ENCODE results near the gene FGFR2.

Gene FGFR2

DNA sequence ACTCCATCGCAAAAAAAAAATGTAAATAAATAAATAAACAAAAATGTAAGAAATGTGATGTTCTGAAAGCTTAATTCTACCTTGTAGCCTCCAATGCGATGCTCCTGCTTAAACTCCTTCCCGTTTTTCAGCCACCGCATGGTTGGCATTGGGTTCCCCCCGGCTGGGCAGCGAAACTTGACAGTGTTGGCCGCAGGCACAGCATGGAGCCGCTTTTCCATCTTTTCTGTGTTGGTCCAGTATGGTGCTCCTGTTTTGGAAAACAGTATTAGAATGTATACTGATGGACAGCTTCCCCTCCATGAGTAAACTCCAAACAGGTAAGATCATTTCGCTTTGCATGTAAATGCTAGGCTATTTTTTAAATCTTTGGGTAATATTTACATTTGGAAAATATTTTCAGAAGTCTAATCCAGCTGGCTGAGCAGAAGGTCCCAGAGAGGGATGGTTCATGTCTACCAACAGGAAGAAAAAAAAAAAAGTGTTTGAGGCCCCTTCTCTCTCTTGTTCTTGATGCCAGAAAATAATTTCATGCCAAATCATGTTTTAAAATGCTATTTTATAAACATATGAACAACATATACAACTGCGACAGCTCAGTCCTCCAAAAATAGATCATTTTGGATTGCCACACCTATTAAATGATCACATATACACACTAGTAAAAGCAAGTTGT, 46.9 kb downstream of the FGFR2 start:
- no peak for DNase-seq

DNA sequence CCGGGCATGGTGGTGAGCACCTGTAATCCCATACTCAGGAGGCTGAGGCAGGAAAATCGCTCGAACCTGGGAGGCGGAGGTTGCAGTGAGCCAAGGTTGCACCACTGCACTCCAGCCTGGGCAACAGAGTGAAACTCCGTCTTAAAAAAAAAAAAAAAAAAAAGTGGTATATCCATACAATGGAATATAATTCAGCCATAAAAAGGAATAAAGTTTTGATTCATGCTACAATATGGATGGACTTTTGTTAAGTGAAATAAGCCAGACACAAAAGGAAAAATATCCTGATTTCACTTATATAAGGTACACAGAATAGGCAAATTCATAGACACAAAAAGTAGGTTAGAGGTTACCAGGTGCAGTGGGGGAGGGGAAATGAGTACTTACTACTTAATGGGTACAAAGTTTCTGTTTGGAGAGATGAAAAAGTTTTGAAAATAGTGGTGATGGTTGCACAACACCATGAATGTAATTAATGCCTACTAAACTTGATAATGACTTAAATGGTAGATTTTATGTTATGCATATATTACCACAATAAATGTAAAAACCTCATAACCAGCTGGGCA, 53.9 kb downstream of the FGFR2 start:
- no peak for DNase-seq

GRCh38 chr10:121543545-121543944, 54.7 kb downstream of the FGFR2 start:
- DNase-seq = no peak

DNA sequence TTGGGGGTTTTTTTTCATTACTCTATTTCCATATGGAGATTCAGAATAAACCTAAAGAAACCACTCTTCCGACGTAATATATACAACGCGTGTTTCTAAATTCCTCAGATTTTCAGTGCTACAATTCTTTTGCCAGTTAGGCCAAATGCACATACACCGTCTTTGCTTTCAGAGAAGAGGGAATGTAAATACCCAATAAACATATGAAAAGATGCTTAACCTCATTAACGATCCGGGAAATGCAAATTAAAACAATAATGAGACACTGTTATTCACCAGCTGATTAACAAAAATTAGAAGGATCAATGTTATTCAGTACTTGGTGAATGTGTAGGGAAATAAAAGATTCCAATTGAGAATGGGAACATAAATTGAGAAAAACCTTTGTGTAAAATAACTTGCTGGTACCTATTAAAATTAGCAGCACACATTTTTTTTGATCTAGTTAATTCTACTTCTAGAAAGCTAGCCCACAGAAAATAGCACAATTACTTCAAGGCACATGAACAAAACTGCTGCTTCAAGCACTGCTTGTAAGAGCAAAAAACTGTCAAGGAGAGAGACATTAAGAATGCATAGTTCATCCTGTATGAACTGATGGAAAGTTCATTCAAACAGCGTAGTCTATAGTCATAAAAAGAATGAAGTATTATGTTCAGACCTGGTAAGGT, 56.7 kb downstream of the FGFR2 start:
- DNase-seq = no peak

DNA sequence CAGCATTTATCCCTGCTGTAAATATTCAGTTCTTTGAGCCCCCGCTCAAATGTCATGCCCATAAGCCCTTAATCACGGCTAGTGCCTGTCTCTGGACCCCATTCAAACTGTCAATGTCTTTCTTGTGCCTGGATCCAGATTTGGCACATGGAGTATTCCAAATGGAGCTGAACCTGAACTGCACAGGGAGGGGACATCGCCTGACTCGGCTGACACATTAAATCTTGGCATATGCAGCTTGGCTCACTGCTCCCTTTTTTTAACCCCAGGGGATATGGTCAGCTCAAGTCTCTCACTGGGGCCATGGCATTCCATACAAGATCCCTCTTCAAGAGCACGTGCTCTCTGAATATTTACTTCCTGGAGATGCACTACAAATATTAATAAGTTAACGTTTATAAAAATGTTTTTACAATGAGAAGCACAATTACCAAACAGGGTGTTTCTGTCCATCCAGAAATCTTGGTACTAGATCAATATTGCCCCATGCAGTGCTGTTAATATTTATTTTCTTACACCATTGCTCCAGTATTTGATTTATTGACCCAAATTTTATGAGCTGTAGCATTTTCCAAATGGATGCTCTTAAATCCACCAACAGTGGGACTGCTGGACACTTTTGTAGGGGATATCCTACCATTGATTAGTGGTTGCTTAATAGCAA, 57.4 kb downstream of the FGFR2 start:
- no peak for DNase-seq

GRCh38 chr10:121539786-121540185, 58.5 kb downstream of the FGFR2 start:
- DNase-seq = no peak

GRCh38 chr10:121536310-121536913, 61.8 kb downstream of the FGFR2 start:
- no peak for DNase-seq

DNA sequence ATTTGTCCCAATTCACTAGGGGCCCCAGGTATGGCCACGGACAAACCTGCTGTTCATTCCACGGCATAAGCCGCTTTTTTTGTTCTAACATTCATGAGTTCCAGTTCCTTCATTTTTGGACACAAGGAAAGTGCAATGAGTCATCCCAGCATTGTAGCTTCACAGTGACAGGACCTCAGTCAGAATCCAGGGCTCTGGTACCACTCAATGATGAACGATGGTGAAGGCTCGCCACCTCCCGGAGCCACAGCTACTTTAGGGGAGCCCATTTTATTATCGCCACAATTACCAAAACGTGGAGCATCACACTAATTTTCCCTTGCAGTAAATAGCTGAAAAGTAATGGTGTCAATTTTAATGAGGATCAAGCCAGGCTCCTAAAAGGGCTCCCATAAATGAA, 62.9 kb downstream of the FGFR2 start:
- no peak for DNase-seq

DNA sequence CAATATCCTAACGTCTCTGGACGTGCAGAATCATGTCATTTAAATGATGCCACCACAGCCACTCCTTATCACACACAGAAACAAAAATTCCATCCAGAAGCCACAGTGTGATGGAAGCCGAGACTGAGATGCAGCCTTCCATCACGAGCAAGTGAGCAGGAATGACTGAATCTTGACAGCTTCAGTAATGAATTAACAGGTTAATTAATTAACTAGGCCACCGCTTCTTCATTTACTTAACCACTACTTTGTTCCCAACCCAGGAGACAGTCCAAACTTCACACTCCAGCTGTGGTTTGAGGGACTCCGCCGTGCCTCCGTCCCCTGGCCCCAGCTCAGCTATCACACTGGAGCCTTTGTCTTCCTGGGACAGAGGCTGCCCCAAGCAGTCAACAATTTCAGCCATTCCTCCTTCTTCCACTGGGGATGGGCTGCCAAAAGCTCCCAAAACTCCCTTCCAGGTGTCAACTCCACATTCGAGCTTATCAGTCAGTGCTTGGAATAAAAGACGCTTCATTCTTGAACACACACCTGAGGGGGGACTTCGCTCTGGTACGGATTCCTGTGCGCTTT, 65.9 kb downstream of the FGFR2 start:
- no peak for DNase-seq

DNA sequence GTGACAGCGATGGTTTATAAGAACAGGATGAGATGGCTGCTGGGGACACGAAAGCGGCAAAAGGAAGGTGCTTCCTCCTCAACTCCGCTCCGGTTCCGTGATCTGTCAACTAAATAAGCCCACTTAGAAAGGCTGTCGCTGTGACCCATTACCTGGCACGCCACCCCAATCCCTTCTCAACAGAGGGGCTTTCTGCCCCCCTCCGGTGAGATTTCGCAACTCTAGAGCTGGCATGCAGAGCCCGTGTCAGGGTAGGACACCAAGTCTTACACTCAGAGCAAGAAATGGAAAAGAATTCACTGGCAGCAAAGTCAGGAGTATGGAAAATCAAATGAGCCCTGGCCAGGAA, 66.4 kb downstream of the FGFR2 start:
- no peak for DNase-seq

DNA sequence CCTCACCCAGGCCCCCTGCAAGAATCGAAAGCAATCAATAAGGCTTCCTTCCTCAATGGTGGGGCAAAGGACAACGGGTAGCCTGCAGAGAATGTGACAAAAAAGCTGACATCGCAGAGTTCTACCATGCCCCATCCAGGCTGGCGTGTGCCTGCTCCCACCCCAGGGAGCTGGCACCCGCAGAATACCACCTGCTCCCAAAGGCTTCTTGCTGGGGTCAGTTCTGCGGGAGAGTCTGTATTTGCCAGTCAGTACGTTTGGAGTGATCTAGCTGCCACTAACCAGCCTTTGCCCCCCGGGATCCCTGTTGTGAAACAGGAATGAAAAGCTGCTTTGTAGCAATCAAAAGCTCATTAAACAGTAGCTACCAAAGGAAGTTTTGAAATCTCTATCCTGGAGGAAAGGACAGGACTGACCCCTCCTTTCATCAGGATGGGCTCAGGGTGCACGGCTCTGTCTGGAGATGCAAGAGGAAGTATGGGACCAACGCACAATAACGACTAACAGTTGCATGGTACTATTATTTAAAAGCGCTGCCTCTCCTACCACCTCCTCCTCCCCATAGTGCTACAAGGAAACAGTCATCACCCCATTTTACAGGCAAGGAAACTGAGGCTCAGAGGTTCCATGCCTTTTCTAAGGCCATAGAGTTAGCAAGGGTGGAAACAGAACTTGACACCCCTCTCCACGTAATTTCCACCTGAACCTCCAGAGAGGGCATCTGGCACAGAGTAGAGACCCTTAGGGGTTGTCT, 67.0 kb downstream of the FGFR2 start:
- DNase-seq = no peak

GRCh38 chr10:121530481-121531075, 67.7 kb downstream of the FGFR2 start:
- DNase-seq = no peak

DNA sequence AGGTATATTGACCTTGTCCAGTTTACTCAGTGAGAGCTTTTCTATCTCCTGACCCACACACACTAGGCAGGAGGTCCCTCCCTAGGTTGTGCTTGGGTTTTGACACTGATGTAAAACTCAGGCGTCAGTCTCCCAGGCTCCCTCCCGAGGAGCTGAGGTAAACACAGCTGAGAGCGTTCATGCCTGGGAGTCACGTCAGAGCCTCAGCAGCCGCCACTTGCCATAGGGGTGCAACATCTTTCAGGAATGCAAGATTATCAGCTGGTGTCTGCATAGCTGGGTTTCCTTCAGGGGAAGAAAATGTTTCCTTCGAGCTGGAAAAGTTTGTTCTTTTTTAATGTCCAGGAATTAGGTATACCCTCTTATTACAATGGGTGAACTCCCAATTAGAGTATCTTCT, 70.6 kb downstream of the FGFR2 start:
- no peak for DNase-seq

DNA sequence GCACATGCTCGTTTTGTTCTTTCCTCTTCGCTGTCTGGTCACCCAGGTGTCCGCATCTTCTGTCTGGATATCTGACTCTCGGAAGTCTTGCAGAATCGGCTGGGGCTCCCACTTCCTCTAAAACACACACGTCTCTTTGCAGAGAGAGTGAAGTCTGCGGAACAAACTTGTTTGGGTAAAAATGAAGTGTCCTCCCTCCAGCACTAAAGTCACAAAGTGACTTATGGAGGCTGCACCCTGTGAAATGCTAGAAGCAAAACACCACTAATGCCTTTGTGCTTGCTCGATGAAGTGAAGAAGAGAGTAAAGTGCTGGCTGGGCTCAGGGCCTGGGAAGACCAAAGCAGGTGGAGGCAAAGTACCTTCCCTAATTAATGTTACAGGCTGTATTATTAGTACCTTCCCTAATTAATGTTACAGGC, 71.4 kb downstream of the FGFR2 start:
- no peak for DNase-seq

DNA sequence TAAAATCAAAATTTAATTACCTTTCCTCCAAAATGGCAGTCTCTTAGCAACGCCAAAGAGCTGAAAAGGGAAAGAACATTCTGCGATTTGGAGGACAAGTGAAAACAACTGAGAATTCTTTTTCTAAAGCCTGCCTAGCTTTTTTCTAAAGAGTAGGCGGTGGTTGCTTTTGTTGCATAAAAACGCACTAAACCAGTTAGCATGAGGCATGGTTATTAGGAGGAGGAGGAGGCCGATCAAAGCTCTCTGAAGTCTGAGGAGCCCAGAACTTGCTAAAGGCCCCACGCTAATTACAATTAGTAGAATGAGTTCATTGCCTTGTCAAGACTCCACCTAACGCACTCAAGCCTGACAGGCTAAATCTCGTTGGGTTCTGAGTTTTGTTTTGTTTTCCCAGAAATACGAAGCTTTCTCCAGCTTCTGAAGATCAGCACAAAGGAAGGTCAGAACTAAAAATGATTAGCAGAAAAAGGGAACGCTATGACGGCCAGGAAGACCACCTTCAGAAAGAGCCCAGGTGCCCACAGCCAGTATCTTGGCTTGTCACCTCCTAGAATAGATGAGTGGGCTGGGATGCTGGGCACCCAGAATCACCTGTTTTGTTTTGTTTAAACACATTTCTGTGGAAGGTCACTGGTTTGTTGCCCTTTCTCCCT, 72.0 kb downstream of the FGFR2 start:
- DNase-seq = no peak

DNA sequence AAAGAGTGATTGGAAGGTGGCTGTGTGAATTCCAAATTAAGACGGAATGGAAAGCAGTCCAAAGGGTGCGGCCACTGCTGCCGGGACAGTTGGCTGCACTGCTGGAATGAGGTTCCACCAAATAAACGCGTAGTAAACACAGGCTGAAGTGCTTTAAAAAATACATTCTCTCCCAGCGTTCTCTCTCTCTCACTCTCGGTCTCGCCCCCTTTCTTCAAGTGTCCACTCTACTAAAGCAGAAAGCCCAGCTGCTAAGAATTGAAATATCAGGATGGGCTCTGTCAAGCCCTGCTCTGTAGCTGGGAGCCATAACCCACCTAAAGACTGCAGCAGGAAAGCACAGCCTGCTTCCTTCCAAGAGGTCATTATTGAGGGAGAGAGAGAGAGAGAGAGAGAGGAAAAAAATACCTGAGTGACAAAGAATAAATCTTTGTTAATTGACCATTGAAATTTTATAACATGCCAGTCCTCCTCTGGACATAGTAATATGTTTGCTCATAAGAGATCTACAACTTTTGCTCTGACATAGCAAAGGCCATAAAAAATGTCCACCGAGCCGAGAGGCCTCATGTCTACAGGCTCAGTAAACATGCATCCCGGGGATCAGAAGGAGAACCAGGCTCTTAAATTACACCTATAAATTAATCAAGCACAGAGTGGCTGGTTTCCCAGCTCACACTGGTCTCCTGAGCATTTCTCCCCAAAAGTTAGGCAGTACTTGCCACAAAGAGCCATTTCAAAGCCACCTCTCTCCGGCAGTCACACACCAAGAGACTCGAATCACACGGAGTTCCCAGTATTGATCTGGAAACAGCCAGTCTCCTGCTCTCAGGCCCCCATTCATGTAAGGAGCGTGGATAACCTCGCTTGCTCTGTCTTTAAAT, 72.8 kb downstream of the FGFR2 start:
- no peak for DNase-seq

GRCh38 chr10:121524157-121524817, 74.0 kb downstream of the FGFR2 start:
- no peak for DNase-seq

DNA sequence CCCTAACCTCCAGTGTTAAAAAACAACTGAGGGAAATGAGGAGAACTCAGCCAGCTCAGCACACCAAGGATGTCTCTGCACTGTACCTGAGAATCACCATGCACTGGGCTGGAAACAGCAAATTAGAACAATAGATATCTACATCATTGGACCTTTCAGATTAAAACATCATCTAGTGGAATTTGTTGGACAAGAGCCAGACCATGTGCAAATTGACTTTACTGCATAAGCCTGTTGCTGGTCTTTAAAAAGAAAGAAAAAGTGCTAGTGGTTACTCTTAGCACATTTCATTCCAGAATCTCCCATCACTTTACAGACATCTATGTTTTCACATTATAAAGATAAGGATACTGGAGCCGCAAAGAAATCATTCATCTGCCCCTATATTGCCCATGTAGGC, 75.4 kb downstream of the FGFR2 start:
- no peak for DNase-seq

DNA sequence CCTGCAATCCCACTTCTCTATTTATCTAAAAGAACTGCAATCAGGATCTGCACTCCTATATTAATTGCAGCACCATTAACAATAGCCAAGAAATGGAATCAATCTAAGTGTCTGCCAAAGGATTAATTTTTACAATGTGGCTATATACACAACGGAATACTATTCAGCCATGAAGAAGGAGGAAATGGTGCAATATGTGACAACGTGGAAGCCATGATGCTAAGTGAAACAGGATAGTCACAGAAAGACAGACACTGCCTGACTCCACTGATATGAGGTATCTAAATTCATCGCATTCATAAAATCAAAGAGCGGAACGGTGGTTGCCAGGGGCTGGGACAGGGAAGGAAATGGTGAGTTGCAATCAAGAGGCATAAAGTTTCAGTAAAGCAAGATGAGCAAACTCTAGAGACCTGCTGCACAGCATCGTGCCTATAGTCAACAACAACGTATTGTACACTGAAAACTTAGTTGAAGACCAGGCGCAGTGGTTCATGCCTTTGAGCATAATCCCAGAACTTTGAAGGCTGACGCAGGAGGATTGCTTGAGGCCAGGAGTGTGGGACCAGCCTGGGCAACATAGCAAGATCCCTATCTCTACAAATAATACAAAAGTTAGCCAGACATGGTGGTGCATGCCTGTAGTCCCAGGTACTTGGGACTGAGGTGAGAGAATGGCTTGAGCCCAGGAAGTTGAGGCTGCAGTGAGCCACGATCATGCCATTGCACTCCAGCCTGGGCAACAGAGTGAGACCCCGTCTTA, 76.3 kb downstream of the FGFR2 start:
- DNase-seq = no peak
